T-helper 1 cell treated with Interleukin-12 subunit alpha and Interleukin-12 subunit beta and Interleukin-4 antibody, amounts not matched to agents 30 μg/mL and 1 μg/mL, for 36 hours (primary cell): ENCODE data around the gene PBX2.

Source experiments
- H3K27ac Mint-ChIP-seq: one replicate; pipeline ENCODE4 v1.8.0; 2021; ENCODE audit warnings: mild to moderate bottlenecking, mixed read lengths
- H3K27me3 Mint-ChIP-seq: one replicate; pipeline ENCODE4 v1.8.0; 2021; ENCODE audit warnings: low read depth, mixed read lengths
- H3K36me3 Mint-ChIP-seq: one replicate; pipeline ENCODE4 v1.8.0; 2021; ENCODE audit warnings: low read depth, mixed read lengths
- H3K4me1 Mint-ChIP-seq: one replicate; pipeline ENCODE4 v1.8.0; 2021; ENCODE audit warnings: low read depth, mixed read lengths
- H3K4me3 Mint-ChIP-seq: one replicate; pipeline ENCODE4 v1.8.0; 2021; ENCODE audit warnings: mild to moderate bottlenecking, moderate library complexity, mixed read lengths
- H3K9me3 Mint-ChIP-seq: one replicate; pipeline ENCODE4 v1.8.0; 2021; ENCODE audit warnings: mixed read lengths

Gene PBX2

GRCh38 chr6:32176476-32177182 is 13.4 kb downstream of the PBX2 start:
- Mint-ChIP-seq H3K36me3 (peaks cover 20% of the 10 kb centered on the region), H3K27me3 (no peaks in the 10 kb centered on the region), H3K4me3 (peak overlapping the region; percentile 99), H3K27ac (peak overlapping the region; percentile 99), H3K9me3 (no peaks in the 10 kb centered on the region), H3K4me1 (peaks cover 61% of the 10 kb centered on the region)

GRCh38 chr6:32175711-32176475 is 14.1 kb downstream of the PBX2 start, which contains the start of gene AGPAT1:
Gene AGPAT1 (minus strand): TSS chr6:32176084. CDS start chr6:32171496, 4,588 bp downstream.
- Mint-ChIP-seq H3K4me1 (peaks cover 65% of the 10 kb centered on the region), H3K36me3 (peaks cover 19% of the 10 kb centered on the region), H3K4me3 (peak within 1 kb of the TSS; percentile 99), H3K27me3 (no peaks in the 10 kb centered on the region), H3K27ac (peak within 1 kb of the TSS; percentile 99), H3K9me3 (no peaks in the 10 kb centered on the region)

- Mint-ChIP-seq H3K4me1 (peaks cover 59% of the 10 kb centered on the region), H3K27me3 (no peaks in the 10 kb centered on the region), H3K27ac (peak overlapping the region; percentile 76), H3K9me3 (no peaks in the 10 kb centered on the region), H3K36me3 (peaks cover 18% of the 10 kb centered on the region), H3K4me3 (peak overlapping the region; percentile 99)
These were observed 14.7 kb downstream of the PBX2 start for GRCh38 chr6:32175322-32175710.

GRCh38 chr6:32174416-32174815 is 15.6 kb downstream of the PBX2 start:
- H3K27ac Mint-ChIP-seq, result no peak overlapping the region
- H3K4me3 Mint-ChIP-seq, result peak overlapping the region; percentile 99
- H3K27me3 Mint-ChIP-seq, result no peaks in the 10 kb centered on the region
- no peaks in the 10 kb centered on the region for H3K9me3 Mint-ChIP-seq
- peaks cover 19% of the 10 kb centered on the region for H3K36me3 Mint-ChIP-seq
- H3K4me1 Mint-ChIP-seq, result peaks cover 56% of the 10 kb centered on the region

GRCh38 chr6:32173051-32173727 is 16.8 kb downstream of the PBX2 start:
- Mint-ChIP-seq H3K27ac (no peak overlapping the region), H3K36me3 (peaks cover 21% of the 10 kb centered on the region), H3K9me3 (no peaks in the 10 kb centered on the region), H3K4me1 (peaks cover 47% of the 10 kb centered on the region), H3K27me3 (no peaks in the 10 kb centered on the region), H3K4me3 (no peak overlapping the region)

GRCh38 chr6:32171234-32171633 is 18.8 kb downstream of the PBX2 start:
- H3K36me3 Mint-ChIP-seq, result peaks cover 23% of the 10 kb centered on the region
- H3K4me1 Mint-ChIP-seq, result peaks cover 32% of the 10 kb centered on the region
- no peak overlapping the region for H3K27ac Mint-ChIP-seq
- H3K27me3 Mint-ChIP-seq, result no peaks in the 10 kb centered on the region
- H3K9me3 Mint-ChIP-seq, result no peaks in the 10 kb centered on the region
- no peak overlapping the region for H3K4me3 Mint-ChIP-seq

- Mint-ChIP-seq H3K4me1 (peaks cover 29% of the 10 kb centered on the region), H3K9me3 (no peaks in the 10 kb centered on the region), H3K36me3 (peaks cover 26% of the 10 kb centered on the region), H3K27me3 (no peaks in the 10 kb centered on the region), H3K4me3 (no peak overlapping the region), H3K27ac (no peak overlapping the region)
These were observed 19.7 kb downstream of the PBX2 start for GRCh38 chr6:32170294-32170693.

- Mint-ChIP-seq H3K27ac (no peak overlapping the region), H3K4me3 (no peak overlapping the region), H3K4me1 (peaks cover 19% of the 10 kb centered on the region), H3K27me3 (no peaks in the 10 kb centered on the region), H3K9me3 (no peaks in the 10 kb centered on the region), H3K36me3 (peaks cover 27% of the 10 kb centered on the region)
These were observed 21.0 kb downstream of the PBX2 start for GRCh38 chr6:32168807-32169591.

- Mint-ChIP-seq H3K4me1 (peaks cover 12% of the 10 kb centered on the region), H3K27ac (no peak overlapping the region), H3K4me3 (no peak overlapping the region), H3K27me3 (no peaks in the 10 kb centered on the region), H3K9me3 (no peaks in the 10 kb centered on the region), H3K36me3 (peaks cover 25% of the 10 kb centered on the region)
These were observed 21.7 kb downstream of the PBX2 start for GRCh38 chr6:32168350-32168749.

GRCh38 chr6:32167761-32168262 is 22.2 kb downstream of the PBX2 start:
- H3K27me3 Mint-ChIP-seq, result no peaks in the 10 kb centered on the region
- peaks cover 7% of the 10 kb centered on the region for H3K4me1 Mint-ChIP-seq
- no peak overlapping the region for H3K27ac Mint-ChIP-seq
- no peaks in the 10 kb centered on the region for H3K9me3 Mint-ChIP-seq
- H3K36me3 Mint-ChIP-seq, result peaks cover 25% of the 10 kb centered on the region
- H3K4me3 Mint-ChIP-seq, result no peak overlapping the region

GRCh38 chr6:32167154-32167760 is 22.7 kb downstream of the PBX2 start:
- H3K36me3 Mint-ChIP-seq, result peaks cover 25% of the 10 kb centered on the region
- no peak overlapping the region for H3K4me3 Mint-ChIP-seq
- peaks cover 4% of the 10 kb centered on the region for H3K4me1 Mint-ChIP-seq
- H3K27ac Mint-ChIP-seq, result no peak overlapping the region
- no peaks in the 10 kb centered on the region for H3K9me3 Mint-ChIP-seq
- no peaks in the 10 kb centered on the region for H3K27me3 Mint-ChIP-seq

GRCh38 chr6:32166411-32167061 is 23.5 kb downstream of the PBX2 start:
- no peak overlapping the region for H3K27ac Mint-ChIP-seq

GRCh38 chr6:32164295-32164694 is 25.7 kb downstream of the PBX2 start, which contains the start of gene EGFL8:
Gene EGFL8 (plus strand): TSS chr6:32164595. CDS start chr6:32166166, 1,571 bp downstream.
- no peaks in the 10 kb centered on the region for H3K27me3 Mint-ChIP-seq
- no peak within 1 kb of the TSS for H3K4me3 Mint-ChIP-seq
- H3K27ac Mint-ChIP-seq, result no peak within 1 kb of the TSS
- no peaks in the 10 kb centered on the region for H3K9me3 Mint-ChIP-seq
- H3K36me3 Mint-ChIP-seq, result peaks cover 11% of the 10 kb centered on the region
- H3K4me1 Mint-ChIP-seq, result no peaks in the 10 kb centered on the region

More at GRCh38 chr6:32166411-32167061, 23.5 kb downstream of the PBX2 start:
- Mint-ChIP-seq H3K27me3 (no peaks in the 10 kb centered on the region), H3K9me3 (no peaks in the 10 kb centered on the region), H3K36me3 (peaks cover 25% of the 10 kb centered on the region), H3K4me3 (no peak overlapping the region), H3K4me1 (peaks cover 4% of the 10 kb centered on the region)
